HG03432 (cell line): Measurements from ENCODE around the gene MYCBPAP.

Source experiments
- ATAC-seq: cut with Tn5 transposase; IDR thresholded peaks from one replicate; pipeline ENCODE4 v1.9.1; 2021; ENCODE audit warnings: mild to moderate bottlenecking, moderate library complexity; ENCODE audit not compliant: unreplicated experiment

MYCBPAP gene

DNA sequence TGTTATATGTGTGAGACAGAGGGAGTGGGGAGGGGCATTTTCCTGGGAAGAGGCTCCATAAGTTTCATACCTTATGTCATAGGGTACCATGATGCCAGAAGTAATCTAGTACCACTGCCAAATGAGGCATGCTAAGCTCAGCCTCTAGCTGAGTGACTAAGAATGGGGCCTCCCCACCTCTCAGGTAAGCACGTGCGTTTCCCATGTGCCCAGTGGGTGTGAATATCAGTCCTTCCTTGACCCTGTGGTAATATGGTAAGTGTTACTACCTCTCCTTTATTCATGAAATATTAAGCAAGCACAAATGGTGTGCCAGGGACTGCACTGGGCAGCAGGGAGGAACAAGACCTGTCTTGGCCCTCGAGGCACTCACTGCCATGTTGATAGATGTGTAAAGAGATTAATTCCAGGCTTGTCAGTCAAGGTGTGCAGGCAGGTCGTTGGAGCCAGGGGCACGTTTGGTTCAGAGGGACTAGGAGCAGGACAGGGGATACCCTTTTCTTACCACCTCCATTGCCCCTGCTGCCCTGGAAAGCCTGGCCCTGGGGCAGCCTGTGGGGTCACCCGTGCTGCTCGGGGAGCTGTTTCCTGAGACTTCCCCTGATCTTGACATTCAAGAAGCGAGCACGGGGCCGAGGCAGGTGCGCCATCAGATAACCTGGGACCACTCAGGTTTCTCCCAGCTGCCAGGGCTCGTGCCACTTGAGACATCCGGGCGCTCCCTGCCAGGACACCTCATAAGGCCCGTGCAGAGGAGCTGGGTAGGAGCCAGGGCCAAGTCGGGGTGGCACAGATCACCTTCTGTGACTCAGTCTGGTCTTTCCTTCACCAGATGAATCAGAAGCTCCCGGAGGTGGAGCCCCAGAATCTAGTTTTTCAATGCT is 20.8 kb upstream of the MYCBPAP start:
- no peak for ATAC-seq

DNA sequence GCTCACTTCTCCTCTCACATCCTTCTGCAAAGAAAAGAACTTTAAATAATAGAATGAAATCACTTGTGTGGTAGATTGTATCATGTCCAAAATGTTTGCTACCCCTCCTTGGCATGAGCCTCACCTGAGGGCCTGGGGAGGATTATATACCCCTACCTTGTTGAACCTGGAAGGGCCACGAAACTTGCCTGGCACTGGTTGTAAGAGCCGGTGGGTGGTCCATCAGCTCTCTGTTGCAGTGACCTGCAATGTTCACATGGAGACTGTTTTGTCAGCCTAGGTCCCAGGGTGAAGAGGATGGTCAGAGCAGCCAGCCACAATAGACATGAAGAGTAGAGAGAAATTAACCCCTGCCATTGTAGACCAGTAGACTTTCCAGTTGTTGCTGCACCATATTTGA is 19.4 kb upstream of the MYCBPAP start:
- ATAC-seq: no peak

DNA sequence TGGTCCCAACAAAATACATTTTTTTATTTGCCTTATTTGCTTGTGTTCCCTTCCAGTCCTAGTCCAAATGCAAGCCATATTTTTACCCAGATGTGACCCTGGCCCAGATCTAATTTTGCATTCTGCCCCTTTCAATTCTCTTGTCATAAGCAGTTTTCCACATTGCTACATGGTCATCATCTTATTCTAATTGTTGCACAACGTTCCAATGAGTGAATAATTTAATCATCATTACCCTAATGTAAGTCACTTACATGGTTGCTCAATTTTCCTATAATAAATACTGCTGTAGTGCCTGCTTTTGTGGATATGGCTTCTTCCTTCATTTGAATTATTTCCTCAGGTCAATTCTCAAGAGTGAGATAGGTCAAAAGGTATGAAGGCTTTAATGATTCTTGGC is 16.7 kb upstream of the MYCBPAP start:
- no peak for ATAC-seq

GRCh38 chr17:50492214-50492613 is 16.0 kb upstream of the MYCBPAP start:
- no peak for ATAC-seq

GRCh38 chr17:50493744-50494143 is 14.5 kb upstream of the MYCBPAP start:
- ATAC-seq: no peak

DNA sequence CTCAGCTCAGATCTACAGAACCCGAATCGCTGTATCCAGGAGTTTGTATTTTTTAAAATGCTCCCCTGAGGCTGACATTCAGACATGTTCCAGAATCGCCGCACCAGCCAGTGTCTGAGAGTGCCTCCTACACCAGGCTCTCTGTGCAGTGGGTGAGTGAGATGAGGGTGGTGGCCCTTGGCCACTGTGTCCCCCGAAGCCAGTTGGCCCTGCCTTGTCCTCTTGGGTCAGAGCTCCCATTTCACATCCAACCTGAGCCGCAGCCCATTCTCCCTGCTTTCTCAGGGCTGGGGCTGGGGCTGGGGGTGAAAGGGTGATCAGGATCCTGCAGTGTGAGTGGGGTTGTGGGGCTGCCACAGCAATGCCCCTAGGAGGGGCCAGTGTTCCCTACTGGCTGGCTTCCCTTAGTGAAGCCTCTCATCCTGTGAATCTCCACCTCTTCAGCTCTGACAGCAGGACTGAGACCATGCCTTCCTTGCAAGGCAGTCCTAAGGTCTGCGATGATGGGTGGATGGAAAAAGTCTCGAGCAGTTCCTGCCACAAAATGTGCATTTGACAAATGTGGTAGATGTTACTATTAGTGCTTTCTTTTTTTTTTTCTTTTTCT is 12.9 kb upstream of the MYCBPAP start:
- no peak for ATAC-seq

GRCh38 chr17:50495918-50496317 is 12.3 kb upstream of the MYCBPAP start:
- ATAC-seq: no peak

DNA sequence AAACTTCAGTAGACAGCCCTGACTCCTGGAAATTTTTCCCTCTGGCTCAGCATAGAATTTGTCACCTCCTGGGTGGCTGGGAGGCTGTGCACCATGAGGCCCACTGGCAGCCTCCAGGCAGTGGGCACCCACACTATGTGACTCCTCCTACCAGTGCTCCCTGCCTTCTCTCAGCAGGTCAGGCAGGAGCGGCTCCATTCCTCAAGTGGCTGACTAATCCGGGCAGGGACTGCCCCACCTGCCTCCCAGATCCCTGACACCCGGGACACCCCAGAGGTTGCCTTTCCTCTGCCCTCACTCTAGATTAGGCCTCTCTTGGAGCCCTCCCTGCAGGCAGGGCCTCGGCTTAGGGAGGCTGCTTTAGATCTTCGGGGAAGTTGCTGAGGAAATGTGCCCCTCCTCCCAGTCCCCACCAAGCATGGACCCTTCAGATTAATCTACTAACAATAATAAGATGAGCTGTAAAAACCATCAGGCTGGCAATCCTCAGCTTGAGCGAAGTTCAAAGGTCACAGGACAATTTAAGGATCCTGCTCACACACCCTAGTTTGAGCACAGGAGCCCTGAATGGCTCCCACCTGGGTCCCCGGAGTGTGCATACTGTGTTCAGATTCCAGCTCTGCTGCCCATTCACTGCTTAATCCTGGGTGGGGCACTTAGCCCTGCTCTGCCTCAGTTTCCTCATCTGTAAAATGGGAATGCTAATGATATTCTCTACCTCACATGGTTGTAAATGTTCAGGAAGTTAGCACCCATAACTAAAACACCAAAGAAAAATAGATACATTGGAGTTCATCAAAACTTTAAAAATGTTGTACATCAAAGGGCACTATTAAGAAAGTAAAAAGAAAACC is 10.0 kb upstream of the MYCBPAP start:
- ATAC-seq: no peak

GRCh38 chr17:50499270-50499669 is 9.0 kb upstream of the MYCBPAP start:
- no peak for ATAC-seq

GRCh38 chr17:50499721-50500120 is 8.5 kb upstream of the MYCBPAP start:
- no peak for ATAC-seq

- no peak for ATAC-seq
These were observed 7.2 kb upstream of the MYCBPAP start for GRCh38 chr17:50501054-50501453.

DNA sequence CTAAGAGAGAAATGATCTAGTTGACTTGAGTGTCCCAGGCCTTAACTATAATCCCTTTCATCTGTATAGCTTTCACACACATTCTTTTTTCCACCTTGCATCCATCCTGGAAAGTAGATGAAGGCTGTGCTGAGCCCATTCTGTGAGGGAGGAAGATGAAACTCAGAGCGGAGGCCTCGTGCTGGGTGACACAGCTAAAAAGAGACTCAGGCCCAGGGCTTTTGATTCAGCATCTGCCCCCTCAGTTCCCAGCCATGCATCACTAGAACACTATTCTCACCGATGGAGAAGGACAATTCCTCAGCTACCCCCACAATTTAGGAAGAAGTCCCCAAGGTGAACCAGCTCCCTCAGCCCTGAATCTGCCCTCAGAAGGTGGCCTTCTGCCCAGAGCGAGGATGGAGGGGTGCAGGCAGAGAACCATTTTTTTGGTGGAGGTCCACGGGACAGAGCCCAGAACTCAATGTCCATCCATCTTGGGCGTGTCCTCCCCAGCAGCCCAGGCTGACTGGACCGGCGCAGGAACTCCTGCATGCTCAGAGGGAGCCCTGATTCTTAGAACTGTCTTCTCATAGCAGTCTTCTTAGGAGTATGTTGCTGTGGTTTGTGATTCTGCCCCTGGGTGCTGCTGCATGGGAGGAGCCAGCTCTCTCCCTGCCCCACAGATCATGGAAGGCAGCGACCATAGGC is 5.8 kb upstream of the MYCBPAP start:
- no peak for ATAC-seq

DNA sequence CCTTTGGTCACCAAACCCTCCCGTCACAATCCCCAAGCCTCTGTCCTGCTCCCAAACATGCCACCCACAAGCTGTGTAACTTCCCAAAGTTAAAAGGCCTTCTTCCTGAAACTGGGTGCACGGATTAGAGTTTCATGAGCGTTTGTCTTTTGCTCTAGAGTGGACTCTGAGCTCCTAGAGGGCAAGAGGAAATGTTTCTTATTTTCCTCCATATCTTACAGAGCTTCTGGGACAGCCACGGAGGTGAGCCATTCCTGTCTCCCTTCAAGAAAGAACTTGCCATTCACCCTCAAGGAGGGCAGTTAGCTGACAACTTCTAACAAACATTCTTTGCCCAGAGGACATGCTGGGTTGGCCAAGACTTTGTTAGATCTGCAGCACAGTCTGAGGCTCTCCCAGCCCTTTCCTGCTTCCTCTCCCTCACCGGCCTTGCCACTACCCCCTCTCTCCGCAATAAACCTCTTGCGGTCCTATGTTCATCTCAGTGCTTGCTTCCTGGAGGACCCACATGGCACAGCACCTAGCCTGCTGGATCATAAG is 2.6 kb upstream of the MYCBPAP start:
- ATAC-seq: no peak

- no peak for ATAC-seq
These were observed 1.9 kb upstream of the MYCBPAP start for GRCh38 chr17:50506298-50506697.

- ATAC-seq: no peak
These were observed 578 bp downstream of the MYCBPAP start for GRCh38 chr17:50508573-50509460.

DNA sequence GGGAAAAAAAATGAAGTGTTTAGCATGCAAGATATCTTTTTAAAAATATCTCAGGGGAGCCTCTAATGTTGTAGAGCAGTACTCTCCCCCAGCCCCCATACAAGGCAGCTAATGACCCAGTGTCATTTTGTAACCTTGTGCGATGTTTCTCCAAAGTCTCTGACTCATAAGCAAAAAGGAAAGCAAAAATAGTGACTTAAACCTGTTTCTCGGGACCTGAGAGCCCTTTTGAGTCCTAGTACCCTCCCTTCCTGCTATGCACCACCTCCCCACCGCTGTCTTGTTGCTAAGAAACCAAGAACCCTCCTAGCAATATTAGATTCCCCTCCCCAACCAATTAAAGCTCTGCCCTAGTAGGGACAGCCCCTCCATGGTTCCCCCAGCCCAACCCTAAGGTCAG is 2.8 kb downstream of the MYCBPAP start:
- ATAC-seq: peak; percentile 72

DNA sequence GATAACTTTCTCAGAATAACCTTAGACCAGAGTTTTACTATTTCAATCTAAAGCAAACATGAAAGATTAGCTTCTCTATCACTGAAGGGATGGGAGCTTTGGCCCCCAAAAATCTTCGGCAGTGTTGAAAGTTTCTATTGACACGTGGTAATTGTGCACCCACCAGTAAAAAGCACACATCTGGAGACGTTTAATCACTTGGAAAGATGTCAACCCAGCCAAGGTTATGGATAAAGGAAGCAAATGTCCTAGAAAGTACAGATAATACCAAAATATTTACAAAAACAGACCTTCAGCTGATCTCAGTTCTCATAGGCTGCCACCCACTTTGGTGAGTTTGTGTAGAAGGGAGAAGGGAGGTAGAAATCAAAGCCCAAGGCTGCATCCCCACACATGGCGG is 5.3 kb downstream of the MYCBPAP start:
- ATAC-seq: no peak

- no peak for ATAC-seq
These were observed 6.1 kb downstream of the MYCBPAP start for GRCh38 chr17:50514388-50514787.

DNA sequence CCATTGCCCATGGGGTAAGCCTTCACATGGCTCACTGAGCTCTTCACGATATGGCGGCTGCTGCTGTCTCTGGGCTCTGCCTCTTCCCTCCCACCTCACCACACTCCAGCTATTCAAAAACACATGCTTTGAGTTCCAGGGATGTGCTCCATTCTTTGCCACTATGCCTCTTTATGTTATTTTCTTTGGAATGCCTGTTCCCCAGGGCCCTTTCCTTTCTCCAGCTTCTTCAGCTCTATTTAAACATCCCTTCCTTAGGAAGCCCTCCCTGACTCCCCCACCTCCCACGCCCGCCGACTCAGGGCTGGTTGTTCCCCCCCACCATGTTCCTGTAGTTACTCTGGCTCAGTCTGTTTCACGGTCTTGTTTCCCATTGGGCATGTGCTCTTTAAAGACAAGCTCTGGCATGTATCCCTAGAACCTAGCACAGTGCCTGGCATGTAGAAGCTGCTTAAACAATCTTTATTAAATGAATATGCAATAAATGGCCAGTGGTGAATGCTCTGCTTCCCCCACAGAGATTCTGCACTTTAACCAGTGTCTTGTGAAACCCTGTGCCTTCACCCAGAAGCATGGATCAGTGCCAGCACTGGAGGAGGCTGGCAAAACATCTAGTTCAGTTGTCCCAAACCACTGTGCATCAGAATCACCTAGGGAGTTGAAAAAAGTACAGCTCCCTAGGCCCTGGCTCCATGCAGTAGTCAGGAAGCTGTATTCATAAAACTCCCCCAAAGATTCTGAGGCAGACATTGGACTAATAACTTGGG is 6.9 kb downstream of the MYCBPAP start:
- ATAC-seq: no peak
